HG03571 (cell line): ENCODE results near the gene OBSCN.

Experiments
- ATAC-seq: cut with Tn5 transposase; IDR thresholded peaks from one replicate; pipeline ENCODE4 v1.9.1; 2021; ENCODE audit not compliant: unreplicated experiment

Gene OBSCN

GRCh38 chr1:228428412-228428811, 220.6 kb downstream of the OBSCN start:
- no peak for ATAC-seq
